ENCODE measurements around the gene KLKB1. TPM values are rescaled to one million over a fixed set of nuclear protein-coding genes. Genes with fewer than 3 reads are reported as not detected.
"Not testable (repeated sequence)": the region's sequence is repeated elsewhere in the genome, so short reads cannot be mapped to it uniquely, and the experiment has no call there.

KLKB1 gene
- total RNA-seq, 1 donor from 2014 or later, result 1.6 TPM

DNA sequence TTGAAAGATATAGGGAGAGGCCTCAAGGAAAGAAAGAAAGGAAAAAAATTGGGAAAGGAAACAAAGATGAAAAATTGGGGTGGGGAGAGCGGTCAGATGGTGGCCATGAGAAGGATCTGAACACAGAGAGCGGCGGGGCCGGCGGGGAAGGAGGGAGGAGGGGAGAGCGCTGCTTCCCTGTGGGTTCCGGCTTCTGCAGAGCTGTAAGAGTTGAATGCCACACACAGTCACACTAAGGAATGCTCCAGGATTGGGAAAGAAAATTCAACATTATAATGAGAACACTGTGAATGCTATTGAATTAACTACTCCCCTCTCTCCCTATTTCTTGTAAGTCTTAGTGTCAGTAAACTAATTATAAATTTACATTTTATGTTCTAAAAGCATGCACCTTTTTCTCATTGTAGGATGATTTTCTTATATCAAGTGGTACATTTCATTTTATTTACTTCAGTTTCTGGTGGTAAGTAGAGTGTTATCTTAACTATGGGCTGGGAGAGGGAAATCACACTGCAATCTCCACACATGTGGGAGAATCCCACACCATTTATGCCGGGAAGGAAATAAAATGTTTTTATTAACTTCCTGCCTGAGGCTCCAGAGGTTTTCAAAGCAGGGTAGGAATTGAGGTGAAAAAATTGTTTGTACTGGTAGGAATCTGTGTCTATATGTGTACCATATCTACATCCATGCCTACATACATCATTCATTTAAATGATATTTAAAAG, 39.6 kb downstream of the KLKB1 start:
- ATAC-seq, result peak; percentile 90 to 92
- DNase-seq, result peak; percentile 63
- H3K9me3 ChIP-seq, result no peaks in the 10 kb centered on the region
- H3K4me3 ChIP-seq, result peak overlapping the region; percentile 35
- H3K36me3 ChIP-seq, result no peaks in the 10 kb centered on the region
- intact Hi-C loops (cut with DNase I), result no loop called here
- no peaks in the 10 kb centered on the region for H3K27me3 ChIP-seq (ENCODE audit: low read depth)
- no peaks in the 10 kb centered on the region for H3K4me1 ChIP-seq
- peak overlapping the region; percentile 32 for H3K27ac ChIP-seq
- TF ChIP-seq, protein P1, sequence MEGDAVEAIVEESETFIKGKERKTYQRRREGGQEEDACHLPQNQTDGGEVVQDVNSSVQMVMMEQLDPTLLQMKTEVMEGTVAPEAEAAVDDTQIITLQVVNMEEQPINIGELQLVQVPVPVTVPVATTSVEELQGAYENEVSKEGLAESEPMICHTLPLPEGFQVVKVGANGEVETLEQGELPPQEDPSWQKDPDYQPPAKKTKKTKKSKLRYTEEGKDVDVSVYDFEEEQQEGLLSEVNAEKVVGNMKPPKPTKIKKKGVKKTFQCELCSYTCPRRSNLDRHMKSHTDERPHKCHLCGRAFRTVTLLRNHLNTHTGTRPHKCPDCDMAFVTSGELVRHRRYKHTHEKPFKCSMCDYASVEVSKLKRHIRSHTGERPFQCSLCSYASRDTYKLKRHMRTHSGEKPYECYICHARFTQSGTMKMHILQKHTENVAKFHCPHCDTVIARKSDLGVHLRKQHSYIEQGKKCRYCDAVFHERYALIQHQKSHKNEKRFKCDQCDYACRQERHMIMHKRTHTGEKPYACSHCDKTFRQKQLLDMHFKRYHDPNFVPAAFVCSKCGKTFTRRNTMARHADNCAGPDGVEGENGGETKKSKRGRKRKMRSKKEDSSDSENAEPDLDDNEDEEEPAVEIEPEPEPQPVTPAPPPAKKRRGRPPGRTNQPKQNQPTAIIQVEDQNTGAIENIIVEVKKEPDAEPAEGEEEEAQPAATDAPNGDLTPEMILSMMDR (IDR thresholded peaks at IDR 0.05), result no peak

DNA sequence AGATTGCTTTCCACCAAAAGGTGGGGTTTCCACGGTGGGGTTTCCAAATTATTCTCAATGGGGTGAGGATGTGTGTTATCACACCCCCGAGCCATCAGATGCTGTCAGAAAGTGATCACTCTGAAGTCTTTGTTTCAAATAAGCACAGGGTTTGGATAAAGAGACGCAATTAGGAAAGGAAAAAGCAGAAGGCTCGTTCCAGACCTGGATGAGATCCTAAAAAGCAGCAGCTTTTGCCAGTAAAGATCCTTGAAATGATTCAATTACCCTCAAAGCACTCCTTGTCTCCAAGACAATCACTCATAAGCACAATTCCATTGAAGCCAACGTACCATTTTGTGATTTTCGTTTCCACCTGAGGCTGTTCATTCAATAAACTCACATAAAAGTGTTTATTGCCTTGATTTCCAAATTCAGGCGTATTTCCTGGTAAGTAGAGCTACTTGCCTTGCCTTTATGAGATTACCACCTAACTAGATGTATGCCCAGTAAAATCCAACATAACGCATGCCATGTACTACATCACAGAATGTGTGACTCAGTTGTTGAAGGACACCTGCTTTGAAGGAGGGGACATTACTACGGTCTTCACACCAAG, 43.9 kb downstream of the KLKB1 start:
- no peak overlapping the region for H3K4me3 ChIP-seq
- H3K27me3 ChIP-seq (ENCODE audit: low read depth), result no peaks in the 10 kb centered on the region
- no peaks in the 10 kb centered on the region for H3K4me1 ChIP-seq
- H3K27ac ChIP-seq, result no peak overlapping the region
- no peaks in the 10 kb centered on the region for H3K36me3 ChIP-seq
- DNase-seq (no peak), ATAC-seq (peak in 1 of 2 donors; percentile 72)
- TF ChIP-seq, protein P1 (IDR thresholded peaks at IDR 0.05), result no peak
- intact Hi-C loops (cut with DNase I), result no loop called here
- H3K9me3 ChIP-seq, result no peaks in the 10 kb centered on the region

DNA sequence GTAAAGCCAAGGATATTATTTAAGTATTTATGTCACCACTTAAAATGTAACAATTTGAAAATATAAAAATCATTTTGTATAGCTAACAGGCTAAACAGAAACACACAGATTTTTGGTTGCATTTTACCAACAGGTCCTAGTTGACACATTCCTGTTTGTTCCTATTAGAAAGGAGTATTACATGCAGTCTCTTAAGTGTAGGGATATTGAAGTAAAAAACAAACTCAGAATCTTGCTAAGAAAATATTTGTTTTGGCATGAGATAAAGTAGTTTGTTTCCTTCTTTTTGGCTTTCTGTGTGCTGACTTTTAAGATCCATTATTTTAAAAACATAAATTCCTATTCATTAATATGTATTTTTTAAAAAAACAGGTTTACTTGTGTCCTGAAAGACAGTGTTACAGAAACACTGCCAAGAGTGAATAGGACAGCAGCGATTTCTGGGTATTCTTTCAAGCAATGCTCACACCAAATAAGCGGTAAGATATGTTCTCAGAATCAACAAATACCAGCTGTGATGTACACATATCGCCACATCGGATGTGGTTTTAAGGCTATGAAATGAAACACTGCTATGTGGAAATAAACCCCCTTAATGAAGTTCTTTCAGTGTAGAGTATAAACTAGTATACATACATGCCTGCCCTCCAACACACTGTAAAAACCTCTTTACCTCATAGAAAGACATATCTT, 45.5 kb downstream of the KLKB1 start:
- H3K9me3 ChIP-seq, result no peaks in the 10 kb centered on the region
- no peaks in the 10 kb centered on the region for H3K36me3 ChIP-seq
- TF ChIP-seq, protein P1 (IDR thresholded peaks at IDR 0.05), result no peak
- DNase-seq (no peak), ATAC-seq (peak in 1 of 2 donors; percentile 40)
- no peaks in the 10 kb centered on the region for H3K4me1 ChIP-seq
- no peak overlapping the region for H3K4me3 ChIP-seq
- intact Hi-C loops (cut with DNase I), result no loop called here
- no peaks in the 10 kb centered on the region for H3K27me3 ChIP-seq (ENCODE audit: low read depth)
- H3K27ac ChIP-seq, result no peak overlapping the region

DNA sequence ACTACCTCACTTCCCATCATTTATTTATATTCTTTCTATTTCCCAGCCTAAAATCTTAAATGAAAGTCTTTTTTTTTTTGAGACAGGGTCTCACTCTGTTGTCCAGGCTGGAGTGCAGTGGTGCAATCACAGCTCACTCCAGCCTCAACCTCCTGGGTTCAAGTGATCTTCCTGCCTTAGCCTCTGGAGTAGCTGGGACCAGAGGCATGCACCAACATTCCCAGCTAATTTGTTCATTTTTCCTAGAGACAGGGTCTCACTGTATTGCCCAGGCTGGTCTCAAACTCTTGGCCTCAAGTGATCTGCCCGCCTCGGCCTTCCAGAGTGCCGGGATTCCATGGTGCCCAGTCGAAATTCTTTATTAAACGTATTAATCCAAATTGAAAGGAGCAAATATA, 46.1 kb downstream of the KLKB1 start:
- ATAC-seq; H3K36me3 ChIP-seq; H3K27ac ChIP-seq; H3K9me3 ChIP-seq; intact Hi-C loops (cut with DNase I); H3K4me3 ChIP-seq; DNase-seq; H3K27me3 ChIP-seq (ENCODE audit: low read depth); H3K4me1 ChIP-seq: not testable (repeated sequence)

DNA sequence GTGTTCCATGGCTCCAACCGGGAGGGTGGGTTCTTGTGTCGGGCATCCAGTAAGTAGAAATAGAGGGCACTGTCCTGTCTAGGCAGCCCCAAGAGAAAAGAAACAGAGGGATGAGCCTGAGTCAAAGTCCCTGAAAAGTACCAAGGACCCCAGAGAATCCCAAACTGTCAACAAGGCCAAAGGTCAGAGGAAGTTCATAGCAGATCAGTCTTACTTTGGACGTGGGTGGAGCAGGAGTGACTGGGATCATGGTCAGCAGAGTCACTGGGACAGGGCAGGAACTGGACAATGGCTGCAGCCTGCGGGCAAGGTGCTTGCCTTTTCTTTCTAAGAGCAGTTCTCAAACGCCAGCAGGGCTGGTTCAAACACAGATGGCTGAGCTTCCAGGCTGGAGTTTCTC, 56.0 kb downstream of the KLKB1 start:
- intact Hi-C loops (cut with DNase I), result no loop called here
- Histone ChIP-seq H3K4me3 (no peak overlapping the region), H3K4me1 (no peaks in the 10 kb centered on the region), H3K27ac (no peak overlapping the region), H3K9me3 (no peaks in the 10 kb centered on the region), H3K27me3 (ENCODE audit: low read depth) (no peaks in the 10 kb centered on the region), H3K36me3 (no peaks in the 10 kb centered on the region)
- TF ChIP-seq, protein P1 (IDR thresholded peaks at IDR 0.05), result no peak
- ATAC-seq (no peak), DNase-seq (no peak)

DNA sequence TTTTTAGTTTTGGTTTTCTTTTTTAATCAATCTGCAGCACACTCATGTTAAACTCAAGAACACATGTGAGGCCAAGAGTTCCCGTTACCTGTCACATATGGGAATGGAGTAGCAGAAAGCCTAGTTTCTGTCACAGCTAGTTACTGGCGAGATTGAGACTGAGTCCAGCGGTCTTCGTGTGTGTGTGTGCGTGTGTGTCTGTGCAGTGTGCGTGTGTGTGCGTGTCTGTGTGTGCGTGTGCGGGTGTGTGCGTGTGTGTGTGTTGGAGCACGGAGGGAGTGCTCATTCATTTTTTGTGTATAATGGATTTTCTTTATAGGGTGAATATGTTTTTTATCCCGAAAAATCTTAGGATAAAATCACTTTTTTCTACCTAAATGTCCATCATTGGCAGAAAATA, 57.8 kb downstream of the KLKB1 start:
- intact Hi-C loops (cut with DNase I), result no loop called here
- TF ChIP-seq, protein P1 (IDR thresholded peaks at IDR 0.05), result no peak
- ATAC-seq, result no peak
- no peaks in the 10 kb centered on the region for H3K4me1 ChIP-seq
- H3K27ac ChIP-seq, result no peak overlapping the region
- DNase-seq, result no peak
- H3K9me3 ChIP-seq, result no peaks in the 10 kb centered on the region
- H3K4me3 ChIP-seq, result no peak overlapping the region
- no peaks in the 10 kb centered on the region for H3K36me3 ChIP-seq
- no peaks in the 10 kb centered on the region for H3K27me3 ChIP-seq (ENCODE audit: low read depth)

Data from lower lobe of right lung (tissue), 2 donors.